A549 (cell line): Measurements from ENCODE around the gene PTPRG. TPM values are rescaled to one million over a fixed set of nuclear protein-coding genes. Genes with fewer than 3 reads are reported as not detected.

Source experiments
- ATAC-seq, 2 experiments: fragments of 200-7000 bp in 1 of 2; fragments of >200 bp in 1 of 2; cut with Nextera tagmentation in 1 of 2; cut with Tn5 transposase in 1 of 2; 3 replicates each; pipeline versions ENCODE4 v1.8.0 to v1.9.1; 2018 to 2020; ENCODE audit warnings: mild to moderate bottlenecking in 1 of 2, moderate library complexity in 1 of 2
- CTCF ChIA-PET: fragments of 300-600 bp; sonication (Branson Sonifier 250); formaldehyde crosslinking; extraction: SDS; loops from one replicate; lab custom pipeline; 2021; ENCODE audit warnings: antibody characterized with exemption, inconsistent platforms; lab: Yijun Ruan, JAX
- POLR2A ChIA-PET: fragments of 350-600 bp; formaldehyde crosslinking; extraction: SDS; loops from one replicate; lab custom pipeline; 2021; ENCODE audit warnings: antibody characterized with exemption, inconsistent platforms; lab: Yijun Ruan, JAX
- DNase-seq, 2 experiments: peaks; one replicate each; pipeline versions ENCODE4 v3.0.0 to v3.0.0-alpha.2; 2011 to 2016; ENCODE audit warnings: low read depth in 1 of 2, low spot score in 1 of 2
- FAIRE-seq: peaks from 2 replicates; lab custom pipeline; 2011; peaks lifted over from hg19 to GRCh38; lab: Jason Lieb, UNC
- H3K27ac ChIP-seq, 2 experiments: fragments of >200 bp; sonication (Bioruptor Twin); formaldehyde crosslinking; 3 replicates each; pipeline ENCODE4 v1.5.1; 2016 to 2017
- H3K4me1 ChIP-seq: fragments of >200 bp; sonication (Bioruptor Twin); formaldehyde crosslinking; 3 replicates; pipeline ENCODE4 v1.6.1; 2016
- H3K4me2 ChIP-seq: fragments of >200 bp; sonication (Bioruptor Twin); formaldehyde crosslinking; 3 replicates; pipeline ENCODE4 v1.6.1; 2016
- H3K4me3 ChIP-seq: fragments of >200 bp; sonication (Bioruptor Twin); formaldehyde crosslinking; 3 replicates; pipeline ENCODE4 v1.5.1; 2016
- H3K9me3 ChIP-seq: fragments of >200 bp; sonication (Bioruptor Twin); formaldehyde crosslinking; 3 replicates; pipeline ENCODE4 v1.6.1; 2016
- BCL3 ChIP-seq: fragments of >200 bp; sonication (Bioruptor Twin); formaldehyde crosslinking; IDR thresholded peaks from 3 replicates; pipeline ENCODE4 v1.6.1; 2016
- BHLHE40 ChIP-seq: IDR thresholded peaks from 2 replicates; pipeline ENCODE4 v1.6.1; 2012; ENCODE audit warnings: low read depth, low read length, inconsistent platforms
- CBX8 ChIP-seq: fragments of 200-600 bp; sonication (generic); IDR thresholded peaks from 2 replicates; pipeline ENCODE4 v1.6.1; 2016
- CHD2 ChIP-seq: fragments of 150-350 bp; IDR thresholded peaks from 2 replicates; pipeline ENCODE4 v1.6.1; 2014; ENCODE audit warnings: low read length; ENCODE audit not compliant: partially characterized antibody
- CHD4 ChIP-seq: fragments of 200-600 bp; sonication (generic); IDR thresholded peaks from 2 replicates; pipeline ENCODE4 v1.6.1; 2016; ENCODE audit warnings: antibody characterized with exemption, mild to moderate bottlenecking, borderline replicate concordance
- FOSL2 ChIP-seq, 2 experiments: fragments of 450-650 bp in 1 of 2; fragments of >200 bp in 1 of 2; sonication (Bioruptor Twin) in 1 of 2; formaldehyde crosslinking; IDR thresholded peaks; 2 replicates each; pipeline versions ENCODE4 v1.5.0 to v1.6.1; 2016 to 2020; ENCODE audit warnings: mild to moderate bottlenecking in 1 of 2, moderate library complexity in 1 of 2
- FOXS1 ChIP-seq: fragments of 250-450 bp; sonication (Bioruptor Pico); IDR thresholded peaks from 2 replicates; pipeline ENCODE4 v1.5.0; 2020; ENCODE audit warnings: mild to moderate bottlenecking, moderate library complexity
- HES2 ChIP-seq: fragments of >200 bp; sonication (Bioruptor Twin); formaldehyde crosslinking; IDR thresholded peaks from 2 replicates; pipeline ENCODE4 v1.6.1; 2016
- HEYL ChIP-seq: fragments of 250-450 bp; sonication (Bioruptor Pico); IDR thresholded peaks from 2 replicates; pipeline ENCODE4 v1.8.0; 2021; ENCODE audit warnings: mild to moderate bottlenecking, moderate library complexity
- HOXA7 ChIP-seq: fragments of 250-450 bp; sonication (Bioruptor Pico); IDR thresholded peaks from 2 replicates; pipeline ENCODE4 v1.5.0; 2020; ENCODE audit warnings: mild to moderate bottlenecking, moderate library complexity
- KDM1A ChIP-seq: fragments of 200-600 bp; sonication (generic); IDR thresholded peaks from 2 replicates; pipeline ENCODE4 v1.6.1; 2016; ENCODE audit warnings: low read depth, mild to moderate bottlenecking
- KDM5A ChIP-seq: fragments of 200-600 bp; sonication (generic); IDR thresholded peaks from 2 replicates; pipeline ENCODE4 v1.6.1; 2016; ENCODE audit warnings: antibody characterized with exemption, mild to moderate bottlenecking
- MAX ChIP-seq: IDR thresholded peaks from 2 replicates; pipeline ENCODE4 v1.6.1; 2012
- MAZ ChIP-seq: fragments of 150-350 bp; IDR thresholded peaks from 2 replicates; pipeline ENCODE4 v1.6.1; 2014; ENCODE audit warnings: antibody characterized with exemption, low read depth, low read length, borderline replicate concordance
- NFE2L2 ChIP-seq: fragments of 150-350 bp; conservative IDR thresholded peaks from 2 replicates; pipeline ENCODE4 v1.6.1; 2014; ENCODE audit warnings: low read length
- NR3C1 ChIP-seq: fragments of >200 bp; sonication (Bioruptor Twin); formaldehyde crosslinking; IDR thresholded peaks from 3 replicates; pipeline ENCODE4 v1.6.1; 2017
- PBX3 ChIP-seq: IDR thresholded peaks from 2 replicates; pipeline ENCODE4 v1.6.1; 2012
- POLR2A ChIP-seq: IDR thresholded peaks from 2 replicates; pipeline ENCODE4 v1.6.1; 2012; ENCODE audit warnings: mild to moderate bottlenecking, low read length
- RAD21 ChIP-seq, 2 experiments: fragments of >200 bp in 1 of 2; sonication (Bioruptor Twin) in 1 of 2; formaldehyde crosslinking in 1 of 2; IDR thresholded peaks in 1 of 2; conservative IDR thresholded peaks in 1 of 2; 2 replicates in 1 of 2; 3 replicates in 1 of 2; pipeline ENCODE4 v1.6.1; 2012 to 2018; ENCODE audit warnings: inconsistent platforms in 1 of 2
- RARB ChIP-seq: fragments of 250-450 bp; sonication (Bioruptor Pico); IDR thresholded peaks from 2 replicates; pipeline ENCODE4 v1.8.0; 2021; ENCODE audit warnings: mild to moderate bottlenecking, moderate library complexity
- RCOR1 ChIP-seq: fragments of 150-350 bp; IDR thresholded peaks from 2 replicates; pipeline ENCODE4 v1.6.1; 2014; ENCODE audit warnings: antibody characterized with exemption, low read length, low read depth
- SREBF2 ChIP-seq: fragments of 450-650 bp; IDR thresholded peaks from 2 replicates; pipeline ENCODE4 v1.6.1; 2014; ENCODE audit warnings: mild to moderate bottlenecking, moderate library complexity
- TFCP2L1 ChIP-seq: fragments of 250-450 bp; sonication (Bioruptor Pico); IDR thresholded peaks from 2 replicates; pipeline ENCODE4 v1.5.0; 2021; ENCODE audit warnings: mild to moderate bottlenecking
- USF2 ChIP-seq: fragments of 450-650 bp; IDR thresholded peaks from 2 replicates; pipeline ENCODE4 v1.6.1; 2014; ENCODE audit warnings: antibody characterized with exemption
- ZFP36 ChIP-seq: fragments of 450-650 bp; IDR thresholded peaks from 2 replicates; pipeline ENCODE4 v1.6.1; 2014; ENCODE audit warnings: borderline replicate concordance; ENCODE audit not compliant: partially characterized antibody
- ZNF302 ChIP-seq: fragments of 250-450 bp; sonication (Bioruptor Pico); IDR thresholded peaks from 2 replicates; pipeline ENCODE4 v1.9.0; 2021; ENCODE audit warnings: inconsistent platforms, mild to moderate bottlenecking, moderate library complexity
- WGBS: methylation state at CpG from one replicate; pipeline ENCODE4 v1.1.6; 2017; ENCODE audit errors: missing lambda C conversion rate; 5-methylcytosine and 5-hydroxymethylcytosine counted together
- polyA plus RNA-seq, 4 experiments: library from polyadenylated mRNA; depleted of rRNA in 3 of 4; stranded (reverse); fragments of >200 nt; fragmentation: RNase III in 1 of 4; extraction: RNeasy Plus Mini Kit Qiagen cat#74134 plus additional on column Dnase treatment in 1 of 4; gene quantifications; 2 replicates in 3 of 4; 3 replicates in 1 of 4; pipeline ENCODE4 v1.2.3, GENCODE V29; 2011 to 2017

The PTPRG gene
- polyA plus RNA-seq, 2 of the 4 experiments (the other 2 are of a cell fraction) = 4.5 to 4.8 TPM

GRCh38 chr3:61948699-61949305, 387.4 kb downstream of the PTPRG start:
- Histone ChIP-seq H3K9me3 (no peaks in the 10 kb centered on the region), H3K4me3 (no peak overlapping the region), H3K4me1 (no peaks in the 10 kb centered on the region), H3K27ac (no peak overlapping the region), H3K4me2 (no peak overlapping the region)
- WGBS = 47% methylated on average over 5 of the region's 5 CpGs
- FAIRE-seq (no peak), DNase-seq (no peak), ATAC-seq (no peak)
- POLR2A ChIA-PET = no interaction called here
- CTCF ChIA-PET = interaction anchor here (0.7 kb wide), 1 partner anchor 68 kb away, joined by 3 read pairs; no protein-coding TSS in a partner anchor
- no peak for TF ChIP-seq BCL3
- no peak for TF ChIP-seq RARB (CRISPR knock-in tag)
- no peak for TF ChIP-seq KDM1A
- no peak for TF ChIP-seq FOSL2 (IDR thresholded peaks at IDR 0.05)
- TF ChIP-seq FOSL2 (CRISPR knock-in tag; IDR thresholded peaks at IDR 0.05) = no peak
- no peak for TF ChIP-seq CHD2
- no peak for TF ChIP-seq HOXA7 (CRISPR knock-in tag)
- TF ChIP-seq CBX8 = no peak
- TF ChIP-seq FOXS1 (CRISPR knock-in tag) = no peak
- no peak for TF ChIP-seq PBX3
- TF ChIP-seq ZNF302 (CRISPR knock-in tag) = no peak
- no peak for TF ChIP-seq RCOR1
- no peak for TF ChIP-seq USF2
- no peak for TF ChIP-seq ZFP36
- TF ChIP-seq BHLHE40 = no peak
- no peak for TF ChIP-seq NFE2L2
- TF ChIP-seq MAZ = no peak
- TF ChIP-seq MAX = no peak
- no peak for TF ChIP-seq POLR2A
- TF ChIP-seq SREBF2 = no peak

- DNase-seq (no peak), FAIRE-seq (no peak), ATAC-seq (no peak)
These were observed 392.7 kb downstream of the PTPRG start for GRCh38 chr3:61954097-61954540.

More at GRCh38 chr3:61954097-61954540, 392.7 kb downstream of the PTPRG start:
- Histone ChIP-seq H3K4me2 (no peak overlapping the region), H3K4me1 (no peaks in the 10 kb centered on the region), H3K9me3 (no peaks in the 10 kb centered on the region), H3K27ac (no peak overlapping the region), H3K4me3 (no peak overlapping the region)
- WGBS = 34% methylated on average over 2 of the region's 2 CpGs
- no peak for TF ChIP-seq ZNF302 (CRISPR knock-in tag)
- TF ChIP-seq FOXS1 (CRISPR knock-in tag) = no peak
- TF ChIP-seq NR3C1 = no peak
- TF ChIP-seq CHD4 = no peak
- TF ChIP-seq KDM5A = no peak
- no peak for TF ChIP-seq HEYL (CRISPR knock-in tag)
- TF ChIP-seq RAD21 (conservative IDR thresholded peaks at IDR 0.05 in 1 of 2, IDR thresholded peaks at IDR 0.05 in 1 of 2) = no peak
- TF ChIP-seq HES2 = no peak
- no peak for TF ChIP-seq TFCP2L1
- POLR2A ChIA-PET = no interaction called here
- CTCF ChIA-PET = no interaction called here
